Stimulated activated CD4-positive, alpha-beta T cell treated with anti-CD3 and anti-CD28 coated beads, Interleukin-4, amount 100 ng/mL, for 4 hours (primary cell): ENCODE measurements around the gene SLC22A25.

ENCODE experiments used
- DNase-seq, 2 experiments: peaks; one replicate each; pipeline ENCODE4 v3.0.0-alpha.2; 2020

SLC22A25 gene

GRCh38 chr11:63229815-63230214, 13.6 kb downstream of the SLC22A25 start:
- no peak for DNase-seq

- DNase-seq = no peak
Observed at GRCh38 chr11:63227521-63228107, 15.8 kb downstream of the SLC22A25 start.

GRCh38 chr11:63226488-63227114, 16.8 kb downstream of the SLC22A25 start:
- no peak for DNase-seq

GRCh38 chr11:63214093-63214492, 29.3 kb downstream of the SLC22A25 start:
- DNase-seq = no peak

GRCh38 chr11:63212742-63213141, 30.7 kb downstream of the SLC22A25 start:
- DNase-seq = no peak

GRCh38 chr11:63210111-63210510, 33.3 kb downstream of the SLC22A25 start:
- DNase-seq = no peak
